A549 (cell line): Measurements from ENCODE around the gene TNIK.

Source experiments
- CEBPB ChIP-seq, 2 experiments: fragments of >200 bp in 1 of 2; sonication (Bioruptor Twin) in 1 of 2; formaldehyde crosslinking in 1 of 2; IDR thresholded peaks; 2 replicates each; pipeline ENCODE4 v1.6.1; 2012 to 2016
- CTCF ChIP-seq: fragments of >200 bp; sonication (Bioruptor Twin); formaldehyde crosslinking; IDR thresholded peaks from 3 replicates; pipeline ENCODE4 v1.5.1; 2016
- EP300 ChIP-seq, 2 experiments: fragments of >200 bp; sonication (Bioruptor Twin); formaldehyde crosslinking; IDR thresholded peaks; 2 replicates in 1 of 2; 3 replicates in 1 of 2; pipeline ENCODE4 v1.6.1; 2016 to 2017
- ESRRA ChIP-seq: fragments of 150-350 bp; IDR thresholded peaks from 2 replicates; pipeline ENCODE4 v1.6.1; 2014; ENCODE audit warnings: mild to moderate bottlenecking, low read length, borderline replicate concordance
- FOXS1 ChIP-seq: fragments of 250-450 bp; sonication (Bioruptor Pico); IDR thresholded peaks from 2 replicates; pipeline ENCODE4 v1.5.0; 2020; ENCODE audit warnings: mild to moderate bottlenecking, moderate library complexity
- MAX ChIP-seq: IDR thresholded peaks from 2 replicates; pipeline ENCODE4 v1.6.1; 2012
- MAZ ChIP-seq: fragments of 150-350 bp; IDR thresholded peaks from 2 replicates; pipeline ENCODE4 v1.6.1; 2014; ENCODE audit warnings: antibody characterized with exemption, low read depth, low read length, borderline replicate concordance
- MYC ChIP-seq: IDR thresholded peaks from 2 replicates; pipeline ENCODE4 v1.6.1; 2012; ENCODE audit warnings: mild to moderate bottlenecking, inconsistent platforms, low read length, improper control_type of control experiment, borderline replicate concordance
- NPAS2 ChIP-seq: fragments of 250-450 bp; sonication (Bioruptor Pico); IDR thresholded peaks from 2 replicates; pipeline ENCODE4 v1.8.0; 2022; ENCODE audit warnings: mild to moderate bottlenecking, moderate library complexity, borderline replicate concordance
- PBX3 ChIP-seq: IDR thresholded peaks from 2 replicates; pipeline ENCODE4 v1.6.1; 2012
- SMC3 ChIP-seq: fragments of >200 bp; sonication (Bioruptor Twin); formaldehyde crosslinking; IDR thresholded peaks from 3 replicates; pipeline ENCODE4 v1.6.1; 2018; ENCODE audit warnings: inconsistent platforms
- USF2 ChIP-seq: fragments of 450-650 bp; IDR thresholded peaks from 2 replicates; pipeline ENCODE4 v1.6.1; 2014; ENCODE audit warnings: antibody characterized with exemption

GRCh38 chr3:171375666-171376595, 84.3 kb downstream of the TNIK start:
- TF ChIP-seq MYC (no peak), NPAS2 (CRISPR knock-in tag) (no peak), CEBPB (IDR thresholded peaks at IDR 0.05) (no peak), USF2 (no peak), SMC3 (no peak), CTCF (no peak), ESRRA (no peak), MAX (no peak), EP300 (IDR thresholded peaks at IDR 0.05) (no peak), PBX3 (no peak), MAZ (no peak), FOXS1 (CRISPR knock-in tag) (no peak)
